Measurements from ENCODE around the gene GYPC. TPM values are rescaled to one million over a fixed set of nuclear protein-coding genes. Genes with fewer than 3 reads are reported as not detected.

The GYPC gene
- polyA plus RNA-seq, 1 donor = 133 TPM

GRCh38 chr2:126650994-126651393 is 5.0 kb upstream of the GYPC start:
- no peak for DNase-seq

- no peak for DNase-seq
Measured at GRCh38 chr2:126652323-126652891, 3.6 kb upstream of the GYPC start.

- DNase-seq = no peak
Measured at GRCh38 chr2:126653109-126653508, 2.8 kb upstream of the GYPC start.

GRCh38 chr2:126653761-126654160 is 2.2 kb upstream of the GYPC start:
- DNase-seq = no peak

GRCh38 chr2:126655051-126655450 is 907 bp upstream of the GYPC start:
- no peak for DNase-seq

GRCh38 chr2:126656431-126657147 is 631 bp downstream of the GYPC start:
- peak; percentile 69 for DNase-seq

GRCh38 chr2:126657148-126657635 is 1.2 kb downstream of the GYPC start:
- peak; percentile 65 for DNase-seq

GRCh38 chr2:126657636-126658318 is 1.8 kb downstream of the GYPC start:
- peak; percentile 66 for DNase-seq

- no peak for DNase-seq
Measured at GRCh38 chr2:126658319-126658904, 2.5 kb downstream of the GYPC start.

- DNase-seq = peak; percentile 41
Measured at GRCh38 chr2:126658905-126659561, 3.1 kb downstream of the GYPC start.

GRCh38 chr2:126659562-126660467 is 3.9 kb downstream of the GYPC start:
- no peak for DNase-seq

- no peak for DNase-seq
Measured at GRCh38 chr2:126660971-126661370, 5.0 kb downstream of the GYPC start.

- no peak for DNase-seq
Measured at GRCh38 chr2:126661702-126662500, 5.9 kb downstream of the GYPC start.

GRCh38 chr2:126662621-126663020 is 6.7 kb downstream of the GYPC start:
- DNase-seq = no peak

- DNase-seq = no peak
Measured at GRCh38 chr2:126663184-126663963, 7.4 kb downstream of the GYPC start.

GRCh38 chr2:126664234-126664633 is 8.3 kb downstream of the GYPC start:
- DNase-seq = no peak

- no peak for DNase-seq
Measured at GRCh38 chr2:126664639-126665038, 8.7 kb downstream of the GYPC start.

GRCh38 chr2:126665483-126665882 is 9.5 kb downstream of the GYPC start:
- no peak for DNase-seq

GRCh38 chr2:126668254-126668653 is 12.3 kb downstream of the GYPC start:
- DNase-seq = no peak

GRCh38 chr2:126669772-126670171 is 13.8 kb downstream of the GYPC start:
- DNase-seq = no peak
